HUES64 (cell line): ENCODE measurements around the gene LDB1.

Experiments
- H3K27ac ChIP-seq: 2 replicates; pipeline ENCODE4 v1.7.0; 2013; ENCODE audit warnings: low read depth, low read length, inconsistent platforms
- H3K27me3 ChIP-seq: 2 replicates; pipeline ENCODE4 v1.6.1; 2013; ENCODE audit warnings: mild to moderate bottlenecking, low read length; ENCODE audit not compliant: insufficient read depth
- H3K36me3 ChIP-seq: 2 replicates; pipeline ENCODE4 v1.6.1; 2013; ENCODE audit warnings: mild to moderate bottlenecking, low read length; ENCODE audit not compliant: insufficient read depth
- H3K4me1 ChIP-seq: 2 replicates; pipeline ENCODE4 v1.6.1; 2013; ENCODE audit warnings: mild to moderate bottlenecking, low read length, moderate library complexity; ENCODE audit not compliant: insufficient read depth
- H3K4me3 ChIP-seq: 2 replicates; pipeline ENCODE4 v1.5.1; 2013; ENCODE audit warnings: mild to moderate bottlenecking, low read length, moderate library complexity
- H3K9ac ChIP-seq: 2 replicates; pipeline ENCODE4 v1.6.1; 2013; ENCODE audit warnings: mild to moderate bottlenecking, low read depth, low read length
- H3K9me3 ChIP-seq: 2 replicates; pipeline ENCODE4 v1.6.1; 2013; ENCODE audit warnings: low read depth, low read length; ENCODE audit not compliant: insufficient read depth
- WGBS: fragments of 150-250, 120-280 bp; methylation state at CpG from one replicate; pipeline ENCODE4 v1.1.7; 2013; ENCODE audit warnings: missing lambda C conversion rate; 5-methylcytosine and 5-hydroxymethylcytosine counted together

LDB1 gene

DNA sequence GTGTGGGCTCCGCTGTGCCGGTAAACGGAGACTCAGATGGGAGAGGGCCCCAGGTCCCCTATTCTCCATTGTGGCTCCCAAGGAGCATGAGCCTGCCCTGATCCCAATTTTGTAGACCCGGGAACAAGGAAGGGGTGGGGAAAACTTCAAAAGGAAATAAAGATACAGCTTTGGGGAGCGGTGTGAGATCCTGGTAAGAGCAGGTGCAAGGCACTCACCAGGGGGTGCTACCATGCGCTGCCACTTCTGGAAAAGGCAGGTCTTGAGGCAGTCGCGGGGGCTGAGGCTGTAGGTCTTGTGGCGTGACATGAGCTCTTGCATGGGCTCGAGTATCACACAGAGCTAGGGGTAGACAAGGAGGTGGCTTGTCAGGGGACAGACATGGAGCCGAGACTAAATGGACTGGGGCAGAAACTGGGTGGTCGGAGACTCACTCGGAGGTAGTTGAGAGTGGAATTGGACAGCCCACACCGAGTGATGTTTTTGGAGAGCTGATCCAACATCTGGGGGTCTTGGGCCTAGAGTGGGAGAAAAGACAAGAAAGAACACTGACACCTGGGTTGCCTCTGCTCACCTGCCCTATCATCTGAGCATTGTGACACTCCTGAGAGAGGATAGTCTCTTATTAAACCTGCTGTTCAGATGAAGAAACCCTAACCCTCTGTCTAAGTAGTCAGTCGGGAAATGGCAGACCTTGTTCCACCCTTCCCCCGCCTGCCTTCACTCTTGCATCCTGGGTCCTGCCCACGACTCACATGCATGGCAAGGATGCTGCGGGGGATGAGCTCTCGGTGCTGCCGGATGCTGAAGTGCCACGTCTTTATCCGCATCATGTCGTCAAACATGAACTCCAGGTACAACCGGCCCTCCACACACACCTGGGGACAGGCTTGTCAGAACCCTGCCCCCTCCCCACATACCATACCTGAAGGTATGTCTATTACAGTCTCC, 10.7 kb downstream of the LDB1 start:
- H3K27me3 ChIP-seq, result no peaks in the 10 kb centered on the region
- no peaks in the 10 kb centered on the region for H3K9me3 ChIP-seq
- peaks cover 68% of the 10 kb centered on the region for H3K36me3 ChIP-seq
- H3K4me3 ChIP-seq, result no peak overlapping the region
- H3K9ac ChIP-seq, result no peak overlapping the region
- H3K4me1 ChIP-seq, result peaks cover 15% of the 10 kb centered on the region
- WGBS, result 95% methylated on average over 24 of the region's 24 CpGs
- no peak overlapping the region for H3K27ac ChIP-seq

DNA sequence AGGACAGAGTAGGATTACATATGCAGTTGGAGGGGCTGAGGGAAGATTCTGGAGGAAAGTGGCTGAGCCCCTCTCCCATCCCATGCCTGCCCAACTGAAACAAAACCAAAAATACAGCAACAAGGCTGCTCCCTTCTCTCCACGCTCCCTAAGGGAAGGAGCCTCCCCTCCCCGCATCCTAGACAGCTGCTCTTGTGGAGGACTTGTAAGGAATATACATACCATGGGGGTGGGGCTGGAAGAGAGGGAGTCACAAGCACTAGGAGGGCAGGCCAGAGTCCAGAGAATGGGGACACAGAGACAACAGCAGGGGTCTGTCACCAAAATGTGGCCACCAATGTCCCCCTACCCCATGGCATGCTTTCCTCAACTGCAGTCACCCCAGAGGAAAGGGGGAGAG, 13.2 kb downstream of the LDB1 start:
- no peaks in the 10 kb centered on the region for H3K27me3 ChIP-seq
- 96% methylated on average over 2 of the region's 2 CpGs for WGBS
- H3K9me3 ChIP-seq, result no peaks in the 10 kb centered on the region
- no peak overlapping the region for H3K4me3 ChIP-seq
- H3K36me3 ChIP-seq, result peaks cover 74% of the 10 kb centered on the region
- no peaks in the 10 kb centered on the region for H3K4me1 ChIP-seq
- H3K27ac ChIP-seq, result no peak overlapping the region
- H3K9ac ChIP-seq, result no peak overlapping the region

DNA sequence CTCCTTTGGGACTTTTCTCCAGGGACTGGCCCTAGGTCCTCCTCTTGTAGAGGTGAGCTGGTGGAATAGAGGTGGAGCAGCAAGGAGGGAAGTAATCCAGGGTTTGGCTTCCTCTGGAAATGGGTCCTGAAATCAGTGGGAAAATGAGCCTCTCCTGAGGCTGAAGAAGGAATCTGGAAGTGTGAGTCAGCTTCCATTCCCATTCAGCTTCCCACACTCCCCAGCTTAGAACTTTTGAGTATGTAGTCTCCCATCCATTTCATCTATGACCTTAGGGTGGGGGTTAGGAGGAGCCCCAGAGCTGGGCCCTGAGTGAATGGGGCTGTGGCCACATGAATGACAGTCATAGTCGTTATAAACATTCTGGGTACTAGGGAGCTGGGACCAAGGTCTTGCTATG, 17.7 kb downstream of the LDB1 start:
- Histone ChIP-seq H3K4me1 (no peaks in the 10 kb centered on the region), H3K36me3 (peaks cover 43% of the 10 kb centered on the region), H3K27ac (no peak overlapping the region), H3K27me3 (no peaks in the 10 kb centered on the region), H3K9me3 (no peaks in the 10 kb centered on the region), H3K4me3 (no peak overlapping the region), H3K9ac (no peak overlapping the region)
- WGBS, result 76% methylated on average over 1 of the region's 1 CpG

DNA sequence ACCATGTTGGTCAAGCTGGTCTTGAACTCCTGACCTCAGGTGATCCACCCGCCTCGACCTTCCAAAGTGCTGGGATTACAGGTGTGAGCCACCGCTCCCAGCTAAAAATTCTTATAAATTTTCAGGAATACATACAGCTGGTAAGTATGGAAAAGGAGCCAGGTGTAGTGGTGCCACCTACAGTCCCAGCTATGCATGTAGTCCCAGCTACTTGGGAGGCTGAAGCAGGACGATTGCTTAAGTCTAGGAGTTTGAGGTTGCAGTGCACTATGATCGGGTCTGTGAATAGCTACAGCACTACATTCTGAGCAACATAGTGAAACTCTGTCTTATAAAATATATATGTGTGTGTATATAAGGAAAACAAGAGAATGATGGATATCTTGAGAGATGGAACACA, 19.0 kb downstream of the LDB1 start:
- Histone ChIP-seq H3K36me3 (peaks cover 34% of the 10 kb centered on the region), H3K4me1 (no peaks in the 10 kb centered on the region), H3K9me3 (no peaks in the 10 kb centered on the region), H3K27me3 (no peaks in the 10 kb centered on the region), H3K9ac (no peak overlapping the region), H3K27ac (no peak overlapping the region), H3K4me3 (no peak overlapping the region)
- 93% methylated on average over 5 of the region's 5 CpGs for WGBS

DNA sequence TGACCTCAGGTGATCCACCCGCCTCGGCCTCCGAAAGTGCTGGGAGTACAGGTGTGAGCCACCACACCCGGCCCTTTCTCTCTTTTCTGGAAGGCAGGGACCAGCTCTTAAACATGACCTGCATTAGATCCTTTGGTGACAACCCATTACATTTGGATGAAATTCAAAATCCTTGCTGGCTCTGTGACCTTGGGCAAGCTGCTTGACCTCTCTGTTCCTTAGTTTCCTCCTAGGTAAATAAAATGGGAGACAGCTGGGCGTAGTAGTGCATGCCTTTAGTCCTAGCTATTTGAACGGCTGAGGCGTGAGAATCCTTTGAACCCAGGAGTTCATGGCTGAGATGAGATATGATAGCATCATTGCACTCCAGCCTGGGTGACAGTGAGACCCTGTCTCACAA, 23.7 kb downstream of the LDB1 start:
- no peaks in the 10 kb centered on the region for H3K27me3 ChIP-seq
- no peak overlapping the region for H3K9ac ChIP-seq
- peaks cover 16% of the 10 kb centered on the region; the same call in 1 of the 2 replicates for H3K36me3 ChIP-seq
- 97% methylated on average over 7 of the region's 7 CpGs for WGBS
- no peak overlapping the region for H3K4me3 ChIP-seq
- no peak overlapping the region for H3K27ac ChIP-seq
- no peaks in the 10 kb centered on the region for H3K4me1 ChIP-seq
- no peaks in the 10 kb centered on the region for H3K9me3 ChIP-seq

DNA sequence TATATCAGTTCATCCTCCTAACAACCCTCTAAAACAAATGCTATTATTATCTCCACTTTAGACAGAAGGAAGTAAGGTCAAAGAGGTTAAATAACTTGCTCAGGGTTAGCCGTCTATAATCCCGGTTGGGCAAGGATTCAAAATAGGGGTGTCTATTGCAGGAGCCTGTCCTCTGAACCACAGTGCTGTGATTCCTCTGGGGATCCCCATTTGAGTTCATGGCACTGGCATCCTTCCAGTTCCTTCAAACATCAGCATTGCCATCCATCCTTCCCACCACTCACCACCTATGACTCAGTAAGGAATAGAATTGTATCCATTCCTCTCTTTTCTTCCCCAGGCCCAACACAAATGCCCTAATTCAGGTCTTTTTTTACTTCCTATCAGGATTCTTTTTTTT, 29.4 kb downstream of the LDB1 start:
- WGBS, result 95% methylated on average over 2 of the region's 2 CpGs
- no peak overlapping the region for H3K4me3 ChIP-seq
- H3K4me1 ChIP-seq, result no peaks in the 10 kb centered on the region
- no peaks in the 10 kb centered on the region for H3K9me3 ChIP-seq
- no peak overlapping the region for H3K9ac ChIP-seq
- H3K36me3 ChIP-seq, result no peaks in the 10 kb centered on the region
- H3K27ac ChIP-seq, result no peak overlapping the region
- H3K27me3 ChIP-seq, result no peaks in the 10 kb centered on the region

DNA sequence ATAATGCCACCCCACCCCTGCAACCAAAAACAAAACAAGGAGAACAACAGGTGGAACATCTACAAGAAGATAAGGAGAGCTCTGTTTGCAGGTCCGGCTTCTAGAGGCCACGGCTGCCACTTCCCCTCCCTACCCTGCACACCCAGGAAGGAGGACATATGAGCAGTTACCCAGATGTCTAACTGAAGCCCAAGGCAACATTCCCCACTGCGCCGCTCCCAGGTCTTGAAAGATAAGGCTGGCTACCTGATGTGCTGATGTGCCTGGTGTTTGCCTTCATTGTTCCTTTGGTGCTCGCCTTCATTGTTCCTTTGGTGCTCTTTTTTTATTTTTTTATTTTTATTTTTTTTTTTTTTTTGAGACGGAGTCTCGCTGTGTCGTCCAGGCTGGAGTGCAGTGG, 34.0 kb downstream of the LDB1 start:
- no peak overlapping the region for H3K9ac ChIP-seq
- H3K36me3 ChIP-seq, result no peaks in the 10 kb centered on the region
- no peak overlapping the region for H3K27ac ChIP-seq
- WGBS, result 95% methylated on average over 7 of the region's 8 CpGs
- H3K9me3 ChIP-seq, result no peaks in the 10 kb centered on the region
- no peaks in the 10 kb centered on the region for H3K27me3 ChIP-seq
- no peak overlapping the region for H3K4me3 ChIP-seq
- H3K4me1 ChIP-seq, result no peaks in the 10 kb centered on the region

DNA sequence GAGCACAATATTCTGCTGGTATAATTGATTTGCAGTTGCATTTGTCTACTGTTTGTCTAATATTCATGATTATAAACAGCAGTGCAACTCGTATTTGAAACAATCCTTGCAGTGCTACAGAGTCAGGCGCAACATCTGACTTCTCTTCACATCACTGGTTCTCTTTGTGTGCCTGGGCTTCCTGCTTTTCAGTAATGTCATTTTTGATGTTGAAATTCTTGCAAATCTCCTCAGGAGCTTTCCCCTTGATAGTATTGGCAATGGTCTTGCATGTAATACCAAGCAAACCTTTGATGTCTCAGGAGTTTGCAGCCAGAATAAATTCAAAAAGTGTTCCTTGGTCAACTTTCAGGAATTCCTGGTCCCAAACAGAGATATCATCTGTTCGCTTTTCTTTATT, 34.8 kb downstream of the LDB1 start:
- Histone ChIP-seq H3K27me3 (no peaks in the 10 kb centered on the region), H3K9me3 (no peaks in the 10 kb centered on the region), H3K9ac (no peak overlapping the region), H3K27ac (no peak overlapping the region), H3K4me1 (no peaks in the 10 kb centered on the region), H3K4me3 (no peak overlapping the region), H3K36me3 (no peaks in the 10 kb centered on the region)
- WGBS, result 100% methylated on average over 3 of the region's 3 CpGs

DNA sequence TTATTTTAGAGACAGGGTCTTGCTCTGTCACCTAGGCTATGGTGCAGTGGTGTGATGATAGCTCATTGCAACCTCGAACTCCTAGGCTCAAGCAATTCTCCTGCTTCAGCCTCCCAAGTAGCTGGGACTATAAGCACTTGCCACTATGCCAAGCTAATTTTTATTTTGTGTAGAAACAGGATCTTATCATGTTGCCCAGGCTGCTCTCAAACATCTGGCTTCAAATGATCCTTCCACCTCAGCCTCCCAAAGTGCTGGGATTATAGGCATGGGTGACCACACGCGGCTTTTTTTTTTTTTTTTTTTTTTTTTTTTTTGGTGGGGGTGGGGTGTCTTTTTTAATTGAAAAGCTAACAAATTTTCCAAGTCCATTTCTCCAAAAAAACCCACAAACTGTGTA, 36.6 kb downstream of the LDB1 start:
- Histone ChIP-seq H3K9me3 (no peaks in the 10 kb centered on the region), H3K9ac (no peak overlapping the region), H3K36me3 (no peaks in the 10 kb centered on the region), H3K4me3 (no peak overlapping the region), H3K27ac (no peak overlapping the region), H3K4me1 (no peaks in the 10 kb centered on the region), H3K27me3 (no peaks in the 10 kb centered on the region)
- 100% methylated on average over 1 of the region's 3 CpGs for WGBS

DNA sequence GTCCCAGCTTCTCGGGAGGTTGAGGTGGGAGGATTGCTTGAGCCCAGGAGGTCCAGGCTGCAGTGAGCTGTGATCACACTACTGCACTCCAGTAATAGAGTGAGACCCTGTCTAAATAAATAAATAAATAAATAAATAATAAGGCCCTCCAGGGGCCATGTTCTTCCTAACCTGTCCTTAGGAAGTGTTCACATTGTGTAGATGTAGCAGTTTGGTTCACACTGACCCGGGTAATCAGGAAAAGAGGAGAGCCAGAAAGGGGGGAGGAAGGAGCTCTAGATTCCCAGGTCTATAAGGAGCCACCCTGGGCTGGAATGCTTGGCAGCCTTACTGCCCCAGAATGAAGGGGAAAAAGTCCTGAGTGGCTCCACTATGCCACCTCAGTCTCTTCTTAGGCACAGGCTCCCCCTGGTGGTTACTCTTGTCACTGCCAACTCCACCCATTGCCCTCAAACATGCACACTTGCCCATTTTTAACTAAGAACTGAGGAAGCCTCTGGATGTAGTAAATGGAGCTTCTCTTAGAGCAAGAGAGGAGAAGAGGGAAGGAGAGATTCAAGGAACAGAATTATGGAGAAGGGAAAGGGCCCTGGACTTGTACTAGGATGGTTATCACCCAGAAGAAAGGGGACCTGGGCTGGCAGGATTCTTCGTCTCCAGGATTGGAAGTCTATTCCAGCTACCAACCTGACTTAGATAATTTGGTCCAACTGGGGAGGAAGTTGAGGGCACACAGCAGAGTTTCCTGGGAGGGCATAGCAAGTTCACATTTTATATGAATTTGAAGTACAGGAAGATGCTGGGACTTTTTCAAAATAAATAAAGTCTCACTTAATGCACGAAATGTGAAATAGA, 47.3 kb downstream of the LDB1 start:
- H3K36me3 ChIP-seq, result no peaks in the 10 kb centered on the region
- 84% methylated on average over 4 of the region's 4 CpGs for WGBS
- no peak overlapping the region for H3K9ac ChIP-seq
- no peaks in the 10 kb centered on the region for H3K27me3 ChIP-seq
- H3K27ac ChIP-seq, result no peak overlapping the region
- H3K4me3 ChIP-seq, result no peak overlapping the region
- no peaks in the 10 kb centered on the region for H3K9me3 ChIP-seq
- no peaks in the 10 kb centered on the region for H3K4me1 ChIP-seq

DNA sequence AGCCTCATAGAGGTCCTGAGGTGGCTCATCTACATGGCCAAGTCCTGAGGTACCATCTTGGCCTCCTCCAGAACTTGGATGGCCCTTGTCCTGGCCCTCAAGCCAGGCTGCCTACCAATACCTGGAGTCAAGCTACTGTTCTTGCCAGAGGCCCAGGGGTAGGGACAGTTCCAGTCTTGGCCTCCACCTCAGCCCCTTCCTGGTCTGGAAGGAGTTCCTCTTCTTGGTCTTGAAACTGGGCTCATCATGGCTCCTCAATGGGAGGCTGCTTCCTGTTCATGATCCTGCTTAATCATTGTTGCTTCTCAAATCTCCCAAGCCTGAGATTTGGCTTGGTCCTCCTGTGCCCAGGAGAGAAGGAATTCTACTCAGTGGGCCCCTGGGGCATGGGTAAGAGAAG, 51.1 kb downstream of the LDB1 start:
- Histone ChIP-seq H3K9me3 (no peaks in the 10 kb centered on the region), H3K27me3 (no peaks in the 10 kb centered on the region), H3K9ac (no peak overlapping the region), H3K27ac (no peak overlapping the region), H3K4me3 (no peak overlapping the region), H3K4me1 (no peaks in the 10 kb centered on the region), H3K36me3 (peaks cover 11% of the 10 kb centered on the region; the same call in 1 of the 2 replicates)
